Mucosa of descending colon (tissue), 3 donors: ENCODE data around the gene ARPC1A. TPM values are rescaled to one million over a fixed set of nuclear protein-coding genes. Genes with fewer than 3 reads are reported as not detected.
"Not testable (repeated sequence)": the region's sequence is repeated elsewhere in the genome, so short reads cannot be mapped to it uniquely, and the experiment has no call there.

Source experiments
- ATAC-seq: fragments of 200-7000 bp; cut with Tn5 transposase; one replicate; pipeline ENCODE4 v1.9.1; 2020; ENCODE audit warnings: mild to moderate bottlenecking, moderate library complexity
- DNase-seq, 3 donors: peaks; one replicate each; pipeline ENCODE4 v3.0.0-alpha.2; 2020
- H3K36me3 ChIP-seq: fragments of 200-600 bp; one replicate; pipeline ENCODE4 v1.8.0; 2021; ENCODE audit warnings: low read depth, mild to moderate bottlenecking
- H3K4me1 ChIP-seq: fragments of 200-600 bp; one replicate; pipeline ENCODE4 v1.8.0; 2021; ENCODE audit warnings: low read depth, mild to moderate bottlenecking
- H3K4me3 ChIP-seq: fragments of 200-600 bp; one replicate; pipeline ENCODE4 v1.8.0; 2021; ENCODE audit warnings: mild to moderate bottlenecking
- H3K9me3 ChIP-seq: fragments of 200-600 bp; one replicate; pipeline ENCODE4 v1.8.0; 2021; ENCODE audit warnings: mild to moderate bottlenecking
- intact Hi-C, 2 donors: fragments of 100-400 bp; cut with DNase I in 1 of 2; cut with micrococcal nuclease in 1 of 2; formaldehyde crosslinking; loops; one replicate each; pipeline versions ENCODE4 v1.11.0 to v1.11.1; 2022; cut with DNase I, micrococcal nuclease
- total RNA-seq, 3 donors: library from RNA; stranded (reverse); fragmentation: NEBNext Ultra II Directional in 2 of 3; extraction: Animal tissue kit (Norgen Biotek cat#: 25700) in 2 of 3; gene quantifications; one replicate each; pipeline versions ENCODE4 v1.2.1 to v1.2.4, GENCODE V29; 2021 to 2023
- TF ChIP-seq, protein P1 (sequence below): fragments of 200-600 bp; IDR thresholded peaks from one replicate; pipeline ENCODE4 v1.8.0; 2022; ENCODE audit warnings: antibody characterized with exemption, mild to moderate bottlenecking
- donor health status: DM: no; HTN: no; CAD: no; lungs with moderate emphysema.
- donor health status: DM: no; HTN: no; CAD: no.
- donor health status: DM: no; HTN: yes; CAD: no.

ARPC1A gene
- total RNA-seq, 3 donors from 2014 or later: 142 to 158 (median 157) TPM

DNA sequence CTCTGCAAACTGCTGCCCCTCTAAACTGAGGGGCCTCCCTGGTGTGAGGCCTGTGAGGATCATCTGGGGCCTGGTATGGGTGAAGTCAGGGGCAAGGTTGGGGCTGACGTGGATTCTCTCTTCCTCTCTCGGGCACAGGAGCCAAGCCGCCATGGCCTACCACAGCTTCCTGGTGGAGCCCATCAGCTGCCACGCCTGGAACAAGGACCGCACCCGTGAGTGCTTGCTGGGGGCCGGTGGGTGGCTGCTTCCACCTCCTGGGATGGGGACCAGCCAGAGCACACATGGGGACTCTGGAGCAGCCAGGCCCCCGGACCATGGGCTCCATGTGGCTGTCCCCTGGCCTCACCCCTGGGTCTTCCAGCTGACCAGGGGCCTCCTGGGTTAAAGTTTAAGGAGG is 59.9 kb downstream of the ARPC1A start:
- peaks cover 10% of the 10 kb centered on the region for H3K4me1 ChIP-seq
- no peak for DNase-seq
- TF ChIP-seq, protein P1, sequence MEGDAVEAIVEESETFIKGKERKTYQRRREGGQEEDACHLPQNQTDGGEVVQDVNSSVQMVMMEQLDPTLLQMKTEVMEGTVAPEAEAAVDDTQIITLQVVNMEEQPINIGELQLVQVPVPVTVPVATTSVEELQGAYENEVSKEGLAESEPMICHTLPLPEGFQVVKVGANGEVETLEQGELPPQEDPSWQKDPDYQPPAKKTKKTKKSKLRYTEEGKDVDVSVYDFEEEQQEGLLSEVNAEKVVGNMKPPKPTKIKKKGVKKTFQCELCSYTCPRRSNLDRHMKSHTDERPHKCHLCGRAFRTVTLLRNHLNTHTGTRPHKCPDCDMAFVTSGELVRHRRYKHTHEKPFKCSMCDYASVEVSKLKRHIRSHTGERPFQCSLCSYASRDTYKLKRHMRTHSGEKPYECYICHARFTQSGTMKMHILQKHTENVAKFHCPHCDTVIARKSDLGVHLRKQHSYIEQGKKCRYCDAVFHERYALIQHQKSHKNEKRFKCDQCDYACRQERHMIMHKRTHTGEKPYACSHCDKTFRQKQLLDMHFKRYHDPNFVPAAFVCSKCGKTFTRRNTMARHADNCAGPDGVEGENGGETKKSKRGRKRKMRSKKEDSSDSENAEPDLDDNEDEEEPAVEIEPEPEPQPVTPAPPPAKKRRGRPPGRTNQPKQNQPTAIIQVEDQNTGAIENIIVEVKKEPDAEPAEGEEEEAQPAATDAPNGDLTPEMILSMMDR: no peak
- intact Hi-C loops: no loop called here
- no peaks in the 10 kb centered on the region for H3K9me3 ChIP-seq
- H3K4me3 ChIP-seq: no peak overlapping the region
- H3K36me3 ChIP-seq: no peaks in the 10 kb centered on the region
- ATAC-seq: no peak

DNA sequence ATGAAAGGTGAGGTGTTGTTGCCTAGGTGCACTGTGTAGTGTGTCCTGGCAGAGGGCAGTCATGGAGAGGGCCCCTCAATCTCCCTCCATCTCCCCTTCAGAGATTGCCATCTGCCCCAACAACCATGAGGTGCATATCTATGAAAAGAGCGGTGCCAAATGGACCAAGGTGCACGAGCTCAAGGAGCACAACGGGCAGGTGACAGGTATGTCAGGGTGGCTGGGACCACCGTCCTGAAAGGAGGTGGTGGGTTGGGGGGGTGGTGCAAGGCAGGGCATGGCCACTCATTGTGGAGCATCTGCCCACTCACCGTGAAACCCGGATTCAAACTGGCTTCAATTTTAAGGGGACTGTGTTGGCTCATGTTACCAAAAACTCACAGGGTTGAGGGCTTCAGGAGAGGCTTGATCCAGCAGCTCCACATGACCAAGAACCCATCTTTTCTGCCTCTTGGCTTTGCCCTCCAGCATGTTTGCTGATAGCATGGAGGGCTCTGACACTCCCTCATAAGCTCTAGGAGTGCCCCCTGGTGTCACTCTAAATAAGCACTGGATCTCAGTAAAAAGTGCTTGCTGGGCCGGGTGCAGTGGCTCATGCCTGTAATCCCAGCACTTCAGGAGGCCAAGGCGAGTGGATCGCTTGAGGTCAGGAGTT is 61.0 kb downstream of the ARPC1A start:
- Histone ChIP-seq H3K4me1 (peaks cover under 1% of the 10 kb centered on the region), H3K9me3 (no peaks in the 10 kb centered on the region), H3K4me3 (no peak overlapping the region), H3K36me3 (no peaks in the 10 kb centered on the region)
- peak in 1 of 3 donors; percentile 41 for DNase-seq
- TF ChIP-seq, protein P1: no peak
- intact Hi-C loops: no loop called here
- ATAC-seq: peak; percentile 42

DNA sequence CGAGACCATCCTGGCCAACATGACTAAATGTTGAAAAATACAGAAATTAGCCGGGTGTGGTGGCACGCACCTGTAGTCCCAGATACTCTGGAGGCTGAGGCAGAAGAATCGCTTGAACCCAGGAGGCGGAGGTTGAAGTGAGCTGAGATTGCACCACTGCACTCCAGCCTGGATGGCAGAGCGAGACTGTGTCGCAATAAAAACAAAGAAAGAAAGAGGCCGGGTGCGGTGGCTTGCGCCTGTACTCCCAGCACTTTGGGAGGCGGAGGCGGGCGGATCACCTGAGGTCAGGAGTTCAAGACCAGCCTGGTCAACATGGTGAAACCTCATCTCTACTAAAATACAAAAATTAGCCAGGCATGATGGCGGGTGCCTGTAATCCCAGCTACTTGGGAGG is 61.5 kb downstream of the ARPC1A start:
- intact Hi-C loops, H3K9me3 ChIP-seq, H3K36me3 ChIP-seq, H3K4me3 ChIP-seq, DNase-seq, H3K4me1 ChIP-seq, ATAC-seq: not testable (repeated sequence)

DNA sequence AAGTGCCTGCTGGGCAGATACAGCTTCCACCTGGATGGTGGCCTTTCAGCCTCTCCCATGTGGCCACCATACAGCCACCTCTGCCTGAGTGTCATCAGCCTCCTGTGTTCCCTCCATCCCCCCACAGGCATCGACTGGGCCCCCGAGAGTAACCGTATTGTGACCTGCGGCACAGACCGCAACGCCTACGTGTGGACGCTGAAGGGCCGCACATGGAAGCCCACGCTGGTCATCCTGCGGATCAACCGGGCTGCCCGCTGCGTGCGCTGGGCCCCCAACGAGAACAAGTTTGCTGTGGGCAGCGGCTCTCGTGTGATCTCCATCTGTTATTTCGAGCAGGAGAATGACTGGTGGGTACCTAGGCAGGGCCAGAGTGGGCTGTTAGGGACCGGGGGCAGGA is 62.2 kb downstream of the ARPC1A start:
- H3K4me3 ChIP-seq: no peak overlapping the region
- peaks cover 12% of the 10 kb centered on the region for H3K4me1 ChIP-seq
- ATAC-seq (no peak), DNase-seq (no peak)
- H3K9me3 ChIP-seq: no peaks in the 10 kb centered on the region
- no peaks in the 10 kb centered on the region for H3K36me3 ChIP-seq
- intact Hi-C loops: no loop called here
- TF ChIP-seq, protein P1: no peak

DNA sequence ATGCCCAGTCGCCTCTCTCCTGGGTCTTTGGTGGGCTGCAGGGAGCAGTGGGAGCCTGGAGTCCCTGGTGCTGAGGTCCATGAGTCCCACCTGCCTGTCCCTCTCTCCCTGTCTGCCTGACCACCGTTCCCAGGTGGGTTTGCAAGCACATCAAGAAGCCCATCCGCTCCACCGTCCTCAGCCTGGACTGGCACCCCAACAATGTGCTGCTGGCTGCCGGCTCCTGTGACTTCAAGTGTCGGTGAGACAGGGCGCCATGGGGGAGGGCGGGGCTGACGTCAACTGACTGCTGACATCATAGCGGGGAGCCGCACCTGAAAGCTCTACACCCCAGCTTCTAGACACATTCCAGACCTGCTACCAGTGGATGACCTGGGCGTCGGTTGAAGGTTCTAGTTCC is 64.1 kb downstream of the ARPC1A start:
- intact Hi-C loops: no loop called here
- H3K36me3 ChIP-seq: no peaks in the 10 kb centered on the region
- H3K4me3 ChIP-seq: no peak overlapping the region
- H3K9me3 ChIP-seq: no peaks in the 10 kb centered on the region
- TF ChIP-seq, protein P1: no peak
- H3K4me1 ChIP-seq: peaks cover 21% of the 10 kb centered on the region
- no peak for DNase-seq
- no peak for ATAC-seq

DNA sequence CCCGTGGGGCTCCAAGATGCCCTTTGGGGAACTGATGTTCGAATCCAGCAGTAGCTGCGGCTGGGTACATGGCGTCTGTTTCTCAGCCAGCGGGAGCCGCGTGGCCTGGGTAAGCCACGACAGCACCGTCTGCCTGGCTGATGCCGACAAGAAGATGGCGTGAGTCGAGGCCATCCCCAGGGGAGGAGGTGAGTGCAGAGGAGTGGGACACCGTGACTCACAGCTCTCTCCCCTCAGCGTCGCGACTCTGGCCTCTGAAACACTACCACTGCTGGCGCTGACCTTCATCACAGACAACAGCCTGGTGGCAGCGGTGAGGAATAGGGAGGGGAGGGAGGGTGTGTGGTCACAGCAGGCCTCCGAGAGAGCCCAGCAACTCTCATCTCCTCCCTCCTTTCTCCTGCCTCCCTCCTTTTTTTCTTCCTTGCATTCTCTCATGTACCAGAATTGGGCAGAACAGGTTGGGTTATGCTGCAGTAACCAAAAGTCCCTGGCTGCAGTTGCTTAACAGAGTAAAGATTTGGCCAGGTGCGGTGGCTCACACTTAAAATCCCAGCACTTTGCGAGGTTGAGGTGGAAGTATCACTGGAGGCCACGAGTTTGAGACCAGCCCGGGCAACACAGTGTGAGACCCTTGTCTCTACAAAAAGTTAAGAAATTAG is 65.4 kb downstream of the ARPC1A start:
- intact Hi-C loops: no loop called here
- ATAC-seq (no peak), DNase-seq (no peak)
- TF ChIP-seq, protein P1: no peak
- H3K9me3 ChIP-seq: no peaks in the 10 kb centered on the region
- no peak overlapping the region for H3K4me3 ChIP-seq
- H3K36me3 ChIP-seq: no peaks in the 10 kb centered on the region
- peaks cover 21% of the 10 kb centered on the region for H3K4me1 ChIP-seq
